ENCODE measurements around the gene PRR7. TPM values are rescaled to one million over a fixed set of nuclear protein-coding genes. Genes with fewer than 3 reads are reported as not detected.
A peak's percentile ranks its signal among the peaks of the same experiment; 100 is the strongest.

Gene PRR7
- polyA plus RNA-seq, 1 of the 3 experiments (the other 2 are of a cell fraction), result 17.1 TPM

DNA sequence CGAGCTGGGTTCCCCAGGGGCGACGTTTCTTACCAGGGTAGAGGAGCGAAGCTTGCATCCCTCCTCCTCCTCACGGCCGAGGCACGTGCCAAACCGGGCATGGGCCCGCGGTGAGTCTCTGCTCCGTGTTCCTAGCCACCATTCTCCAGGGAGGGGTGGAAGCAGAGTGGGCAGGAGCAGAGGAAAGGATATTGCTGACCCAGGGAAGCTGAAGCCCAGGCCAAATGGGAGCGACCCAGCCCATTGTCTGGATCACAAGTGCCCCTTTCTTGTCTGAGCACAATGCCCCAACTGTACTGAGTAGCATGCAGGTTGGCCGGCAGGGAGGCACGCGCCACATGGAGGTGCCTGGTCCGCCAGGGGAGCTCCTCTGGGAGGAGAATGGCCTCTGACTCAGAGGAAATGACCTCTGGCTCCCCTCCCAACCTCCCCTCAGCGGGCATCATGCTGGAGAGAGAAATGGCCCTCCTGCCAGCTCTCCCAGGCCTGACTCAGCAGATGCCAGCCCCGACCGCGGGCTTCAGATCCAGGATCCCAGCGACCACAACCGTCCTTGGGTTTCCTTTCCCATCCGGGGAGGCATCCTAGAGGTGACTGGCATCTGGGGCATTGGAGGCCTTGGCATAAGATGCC lies 1.1 kb downstream of the PRR7 start:
- CTCF ChIA-PET, result interaction anchor here (0.8 to 15.5 kb wide), 14 partner anchors 8 to 144 kb away, joined by 3 to 318 read pairs (median 4); partner anchors contain the start of genes GRK6, PDLIM7, PFN3 and PRELID1
- Histone ChIP-seq H3K36me3 (replicated peaks in 1 of 2; ENCODE audit: control insufficient read depth in 1 of 2, insufficient read depth in 2 of 2, low read length in 1 of 2) (peaks cover 5 to 12% of the 10 kb centered on the region in 2 experiments), H3K27ac (ENCODE audit: low read depth in 2 of 2, low read length in 1 of 2) (peak overlapping the region; percentile 93 to 96)
- TF ChIP-seq, protein P1, sequence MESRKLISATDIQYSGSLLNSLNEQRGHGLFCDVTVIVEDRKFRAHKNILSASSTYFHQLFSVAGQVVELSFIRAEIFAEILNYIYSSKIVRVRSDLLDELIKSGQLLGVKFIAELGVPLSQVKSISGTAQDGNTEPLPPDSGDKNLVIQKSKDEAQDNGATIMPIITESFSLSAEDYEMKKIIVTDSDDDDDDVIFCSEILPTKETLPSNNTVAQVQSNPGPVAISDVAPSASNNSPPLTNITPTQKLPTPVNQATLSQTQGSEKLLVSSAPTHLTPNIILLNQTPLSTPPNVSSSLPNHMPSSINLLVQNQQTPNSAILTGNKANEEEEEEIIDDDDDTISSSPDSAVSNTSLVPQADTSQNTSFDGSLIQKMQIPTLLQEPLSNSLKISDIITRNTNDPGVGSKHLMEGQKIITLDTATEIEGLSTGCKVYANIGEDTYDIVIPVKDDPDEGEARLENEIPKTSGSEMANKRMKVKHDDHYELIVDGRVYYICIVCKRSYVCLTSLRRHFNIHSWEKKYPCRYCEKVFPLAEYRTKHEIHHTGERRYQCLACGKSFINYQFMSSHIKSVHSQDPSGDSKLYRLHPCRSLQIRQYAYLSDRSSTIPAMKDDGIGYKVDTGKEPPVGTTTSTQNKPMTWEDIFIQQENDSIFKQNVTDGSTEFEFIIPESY (IDR thresholded peaks at IDR 0.05; ENCODE audit: borderline replicate concordance, low read depth), result 0 out of 2 replicates have a peak, but pooled peaks have one; percentile 43
- TF ChIP-seq CHD2 (IDR thresholded peaks at IDR 0.05; ENCODE audit: low read length, partially characterized antibody), result no peak
- TF ChIP-seq, protein P2, sequence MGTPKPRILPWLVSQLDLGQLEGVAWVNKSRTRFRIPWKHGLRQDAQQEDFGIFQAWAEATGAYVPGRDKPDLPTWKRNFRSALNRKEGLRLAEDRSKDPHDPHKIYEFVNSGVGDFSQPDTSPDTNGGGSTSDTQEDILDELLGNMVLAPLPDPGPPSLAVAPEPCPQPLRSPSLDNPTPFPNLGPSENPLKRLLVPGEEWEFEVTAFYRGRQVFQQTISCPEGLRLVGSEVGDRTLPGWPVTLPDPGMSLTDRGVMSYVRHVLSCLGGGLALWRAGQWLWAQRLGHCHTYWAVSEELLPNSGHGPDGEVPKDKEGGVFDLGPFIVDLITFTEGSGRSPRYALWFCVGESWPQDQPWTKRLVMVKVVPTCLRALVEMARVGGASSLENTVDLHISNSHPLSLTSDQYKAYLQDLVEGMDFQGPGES (IDR thresholded peaks at IDR 0.05; ENCODE audit: low read depth, low read length), result no peak
- peak in 1 of 2 experiments; percentile 84; a peak in 1 of 4 replicates for TF ChIP-seq EP300 (IDR thresholded peaks at IDR 0.05; ENCODE audit: borderline replicate concordance in 1 of 2, low read depth in 1 of 2, low read length in 1 of 2)
- TF ChIP-seq TEAD4 (IDR thresholded peaks at IDR 0.05; ENCODE audit: borderline replicate concordance, insufficient read depth), result peak; percentile 82
- TF ChIP-seq TCF12 (IDR thresholded peaks at IDR 0.05), result peak; percentile 83
- TF ChIP-seq NFIC (IDR thresholded peaks at IDR 0.05; ENCODE audit: borderline replicate concordance), result peak; percentile 95
- TF ChIP-seq FOXM1 (IDR thresholded peaks at IDR 0.05; ENCODE audit: low read depth), result no peak
- TF ChIP-seq, protein P3, sequence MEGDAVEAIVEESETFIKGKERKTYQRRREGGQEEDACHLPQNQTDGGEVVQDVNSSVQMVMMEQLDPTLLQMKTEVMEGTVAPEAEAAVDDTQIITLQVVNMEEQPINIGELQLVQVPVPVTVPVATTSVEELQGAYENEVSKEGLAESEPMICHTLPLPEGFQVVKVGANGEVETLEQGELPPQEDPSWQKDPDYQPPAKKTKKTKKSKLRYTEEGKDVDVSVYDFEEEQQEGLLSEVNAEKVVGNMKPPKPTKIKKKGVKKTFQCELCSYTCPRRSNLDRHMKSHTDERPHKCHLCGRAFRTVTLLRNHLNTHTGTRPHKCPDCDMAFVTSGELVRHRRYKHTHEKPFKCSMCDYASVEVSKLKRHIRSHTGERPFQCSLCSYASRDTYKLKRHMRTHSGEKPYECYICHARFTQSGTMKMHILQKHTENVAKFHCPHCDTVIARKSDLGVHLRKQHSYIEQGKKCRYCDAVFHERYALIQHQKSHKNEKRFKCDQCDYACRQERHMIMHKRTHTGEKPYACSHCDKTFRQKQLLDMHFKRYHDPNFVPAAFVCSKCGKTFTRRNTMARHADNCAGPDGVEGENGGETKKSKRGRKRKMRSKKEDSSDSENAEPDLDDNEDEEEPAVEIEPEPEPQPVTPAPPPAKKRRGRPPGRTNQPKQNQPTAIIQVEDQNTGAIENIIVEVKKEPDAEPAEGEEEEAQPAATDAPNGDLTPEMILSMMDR (IDR thresholded peaks at IDR 0.05), result peak; percentile 33
- TF ChIP-seq JUND (IDR thresholded peaks at IDR 0.05), result peak; percentile 86
- TF ChIP-seq, protein P4, sequence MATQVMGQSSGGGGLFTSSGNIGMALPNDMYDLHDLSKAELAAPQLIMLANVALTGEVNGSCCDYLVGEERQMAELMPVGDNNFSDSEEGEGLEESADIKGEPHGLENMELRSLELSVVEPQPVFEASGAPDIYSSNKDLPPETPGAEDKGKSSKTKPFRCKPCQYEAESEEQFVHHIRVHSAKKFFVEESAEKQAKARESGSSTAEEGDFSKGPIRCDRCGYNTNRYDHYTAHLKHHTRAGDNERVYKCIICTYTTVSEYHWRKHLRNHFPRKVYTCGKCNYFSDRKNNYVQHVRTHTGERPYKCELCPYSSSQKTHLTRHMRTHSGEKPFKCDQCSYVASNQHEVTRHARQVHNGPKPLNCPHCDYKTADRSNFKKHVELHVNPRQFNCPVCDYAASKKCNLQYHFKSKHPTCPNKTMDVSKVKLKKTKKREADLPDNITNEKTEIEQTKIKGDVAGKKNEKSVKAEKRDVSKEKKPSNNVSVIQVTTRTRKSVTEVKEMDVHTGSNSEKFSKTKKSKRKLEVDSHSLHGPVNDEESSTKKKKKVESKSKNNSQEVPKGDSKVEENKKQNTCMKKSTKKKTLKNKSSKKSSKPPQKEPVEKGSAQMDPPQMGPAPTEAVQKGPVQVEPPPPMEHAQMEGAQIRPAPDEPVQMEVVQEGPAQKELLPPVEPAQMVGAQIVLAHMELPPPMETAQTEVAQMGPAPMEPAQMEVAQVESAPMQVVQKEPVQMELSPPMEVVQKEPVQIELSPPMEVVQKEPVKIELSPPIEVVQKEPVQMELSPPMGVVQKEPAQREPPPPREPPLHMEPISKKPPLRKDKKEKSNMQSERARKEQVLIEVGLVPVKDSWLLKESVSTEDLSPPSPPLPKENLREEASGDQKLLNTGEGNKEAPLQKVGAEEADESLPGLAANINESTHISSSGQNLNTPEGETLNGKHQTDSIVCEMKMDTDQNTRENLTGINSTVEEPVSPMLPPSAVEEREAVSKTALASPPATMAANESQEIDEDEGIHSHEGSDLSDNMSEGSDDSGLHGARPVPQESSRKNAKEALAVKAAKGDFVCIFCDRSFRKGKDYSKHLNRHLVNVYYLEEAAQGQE (IDR thresholded peaks at IDR 0.05; ENCODE audit: low read depth, low read length), result no peak
- no peak for TF ChIP-seq ELF1 (IDR thresholded peaks at IDR 0.05)
- peak; percentile 89 for TF ChIP-seq FOSL2 (IDR thresholded peaks at IDR 0.05; ENCODE audit: borderline replicate concordance, low read depth)
- TF ChIP-seq GATA2 (CRISPR knock-in tag; IDR thresholded peaks at IDR 0.05), result no peak
- no peak for TF ChIP-seq FOXJ3 (CRISPR knock-in tag; IDR thresholded peaks at IDR 0.05)
- TF ChIP-seq, protein P5, sequence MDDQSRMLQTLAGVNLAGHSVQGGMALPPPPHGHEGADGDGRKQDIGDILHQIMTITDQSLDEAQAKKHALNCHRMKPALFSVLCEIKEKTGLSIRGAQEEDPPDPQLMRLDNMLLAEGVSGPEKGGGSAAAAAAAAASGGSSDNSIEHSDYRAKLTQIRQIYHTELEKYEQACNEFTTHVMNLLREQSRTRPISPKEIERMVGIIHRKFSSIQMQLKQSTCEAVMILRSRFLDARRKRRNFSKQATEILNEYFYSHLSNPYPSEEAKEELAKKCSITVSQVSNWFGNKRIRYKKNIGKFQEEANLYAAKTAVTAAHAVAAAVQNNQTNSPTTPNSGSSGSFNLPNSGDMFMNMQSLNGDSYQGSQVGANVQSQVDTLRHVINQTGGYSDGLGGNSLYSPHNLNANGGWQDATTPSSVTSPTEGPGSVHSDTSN (IDR thresholded peaks at IDR 0.05), result peak; percentile 69
- no peak for TF ChIP-seq SMC3 (IDR thresholded peaks at IDR 0.05; ENCODE audit: low read depth, low read length)
- TF ChIP-seq, protein P6, sequence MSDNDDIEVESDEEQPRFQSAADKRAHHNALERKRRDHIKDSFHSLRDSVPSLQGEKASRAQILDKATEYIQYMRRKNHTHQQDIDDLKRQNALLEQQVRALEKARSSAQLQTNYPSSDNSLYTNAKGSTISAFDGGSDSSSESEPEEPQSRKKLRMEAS (IDR thresholded peaks at IDR 0.05; ENCODE audit: low read depth), result peak; percentile 98
- peak; percentile 60 for TF ChIP-seq MXI1 (IDR thresholded peaks at IDR 0.05; ENCODE audit: low read depth, low read length)
- TF ChIP-seq, protein P7, sequence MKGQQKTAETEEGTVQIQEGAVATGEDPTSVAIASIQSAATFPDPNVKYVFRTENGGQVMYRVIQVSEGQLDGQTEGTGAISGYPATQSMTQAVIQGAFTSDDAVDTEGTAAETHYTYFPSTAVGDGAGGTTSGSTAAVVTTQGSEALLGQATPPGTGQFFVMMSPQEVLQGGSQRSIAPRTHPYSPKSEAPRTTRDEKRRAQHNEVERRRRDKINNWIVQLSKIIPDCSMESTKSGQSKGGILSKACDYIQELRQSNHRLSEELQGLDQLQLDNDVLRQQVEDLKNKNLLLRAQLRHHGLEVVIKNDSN (IDR thresholded peaks at IDR 0.05; ENCODE audit: borderline replicate concordance, low read depth), result 0 out of 2 replicates have a peak, but pooled peaks have one; percentile 36
- TF ChIP-seq SIN3A (IDR thresholded peaks at IDR 0.05; ENCODE audit: borderline replicate concordance, low read depth, low read length), result peak; percentile 81; the same call in 1 of the 2 replicates

More for the DNA sequence above, 1.1 kb downstream of the PRR7 start:
- peak overlapping the region; percentile 33; the same call in 1 of the 2 replicates for H2AFZ ChIP-seq (ENCODE audit: low read depth)
- 0 out of 2 replicates have a peak, but pooled peaks cover 9% of the 10 kb centered on the region for H4K20me1 ChIP-seq (ENCODE audit: insufficient read depth)
- H3K4me3 ChIP-seq (ENCODE audit: low read depth in 2 of 2, low read length in 1 of 2), result peak overlapping the region; percentile 66 to 77
- POLR2A ChIA-PET, result interaction anchor here (0.6 to 6.1 kb wide), 5 partner anchors 21 to 57 kb away, joined by 3 to 46 read pairs (median 3); partner anchors contain the start of gene GRK6
- H3K9me2 ChIP-seq, result no peaks in the 10 kb centered on the region
- peak; percentile 77 for DNase-seq
- no peaks in the 10 kb centered on the region for H3K27me3 ChIP-seq (ENCODE audit: insufficient read depth)
- peaks cover 23 to 52% of the 10 kb centered on the region in 2 experiments for H3K4me1 ChIP-seq (ENCODE audit: control insufficient read depth in 1 of 2, insufficient read depth in 2 of 2, low read depth in 1 of 2, low read length in 1 of 2)
- no peaks in the 10 kb centered on the region for H3K9me3 ChIP-seq
- H3K4me2 ChIP-seq, result peak overlapping the region; percentile 86
- H3K9ac ChIP-seq, result peak overlapping the region; percentile 92
- peaks cover 21% of the 10 kb centered on the region for H3F3A ChIP-seq (replicated peaks; ENCODE audit: insufficient read depth)
- 5% methylated on average over 18 of the region's 23 CpGs for WGBS (ENCODE audit: low lambda C conversion rate)
- H3K79me2 ChIP-seq (ENCODE audit: insufficient read depth), result peaks cover 27% of the 10 kb centered on the region

Measured in SK-N-SH (cell line).